GM12865 (cell line): ENCODE results near the gene SMTNL1.

Source experiments
- DNase-seq: peaks from one replicate; pipeline ENCODE4 v3.0.0; 2010; ENCODE audit warnings: low read depth
- H3K4me3 ChIP-seq: 2 replicates; pipeline ENCODE4 v1.5.1; 2011; ENCODE audit warnings: mild to moderate bottlenecking, low read depth, low read length, control low read depth
- CTCF ChIP-seq: IDR thresholded peaks from 2 replicates; pipeline ENCODE4 v1.5.1; 2011; ENCODE audit warnings: low read length, control low read depth, low read depth, inconsistent platforms; ENCODE audit not compliant: insufficient read depth; ENCODE audit errors: missing control alignments

The SMTNL1 gene

GRCh38 chr11:57511741-57512430, 25.5 kb upstream of the SMTNL1 start:
- no peak for DNase-seq
- H3K4me3 ChIP-seq = no peak overlapping the region
- TF ChIP-seq CTCF = no peak

- TF ChIP-seq CTCF = no peak
These were observed 24.5 kb upstream of the SMTNL1 start for GRCh38 chr11:57512646-57513451.

GRCh38 chr11:57513452-57513795, 24.0 kb upstream of the SMTNL1 start:
- DNase-seq = no peak
- peak overlapping the region; percentile 69; the same call in 1 of the 2 replicates for H3K4me3 ChIP-seq
- TF ChIP-seq CTCF = no peak

More at GRCh38 chr11:57512646-57513451, 24.5 kb upstream of the SMTNL1 start:
- no peak for DNase-seq
- no peak overlapping the region for H3K4me3 ChIP-seq

- DNase-seq = peak; percentile 53
- TF ChIP-seq CTCF = no peak
- peak overlapping the region; percentile 69 for H3K4me3 ChIP-seq
These were observed 23.4 kb upstream of the SMTNL1 start for GRCh38 chr11:57513911-57514537.

GRCh38 chr11:57514538-57515331, 22.7 kb upstream of the SMTNL1 start:
- H3K4me3 ChIP-seq = peak overlapping the region; percentile 69
- peak; percentile 56 for DNase-seq
- no peak for TF ChIP-seq CTCF

- peak within 1 kb of the TSS; percentile 69 for H3K4me3 ChIP-seq
- no peak for TF ChIP-seq CTCF
- peak; percentile 64 for DNase-seq
These were observed 21.9 kb upstream of the SMTNL1 start, which contains the start of gene SLC43A1 for GRCh38 chr11:57515332-57516060. TSS of gene SLC43A1 (minus strand) at chr11:57515702. CDS start at chr11:57514111, 1,591 bp downstream.
